GM06990 (cell line): Measurements from ENCODE around the gene ATG14.

Source experiments
- DNase-seq: peaks from one replicate; pipeline ENCODE4 v3.0.0-alpha.2; 2011; ENCODE audit not compliant: insufficient read length; ENCODE audit errors: extremely low read depth
- H3K27me3 ChIP-seq: replicated peaks from 2 replicates; pipeline ENCODE4 v1.6.0; 2011; ENCODE audit warnings: low read length; ENCODE audit not compliant: control insufficient read depth, insufficient read depth
- H3K36me3 ChIP-seq: 2 replicates; pipeline ENCODE4 v1.5.1; 2011; ENCODE audit warnings: low read length; ENCODE audit not compliant: control insufficient read depth, insufficient read depth
- H3K4me3 ChIP-seq: replicated peaks from 2 replicates; pipeline ENCODE4 v1.5.1; 2011; ENCODE audit warnings: low read depth, mild to moderate bottlenecking, control low read depth, low read length
- TF ChIP-seq, protein P1 (sequence below): IDR thresholded peaks from 2 replicates; pipeline ENCODE4 v1.5.1; 2011; ENCODE audit warnings: low read length, control low read depth, mild to moderate bottlenecking, inconsistent platforms; ENCODE audit not compliant: insufficient read depth, poor library complexity, severe bottlenecking

Gene ATG14

DNA sequence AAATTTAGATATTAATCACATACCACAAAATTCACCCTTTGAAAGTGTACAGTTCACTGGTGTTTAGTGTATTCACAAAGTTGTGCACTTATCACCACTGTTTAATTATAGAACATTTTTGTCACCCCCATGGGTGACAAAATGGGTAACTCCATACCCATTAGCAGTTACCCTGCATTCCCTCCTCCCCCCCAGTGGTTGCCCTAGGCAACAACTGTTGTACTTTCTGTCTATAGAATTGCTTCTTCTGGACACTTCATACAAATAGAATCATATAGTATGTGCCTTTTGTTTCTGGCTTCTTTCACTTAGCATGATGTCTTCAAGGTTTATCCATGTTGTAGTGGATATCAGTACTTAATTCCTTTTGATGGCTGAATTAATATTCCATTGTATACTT is 87.7 kb downstream of the ATG14 start:
- no peak for DNase-seq
- TF ChIP-seq, protein P1, sequence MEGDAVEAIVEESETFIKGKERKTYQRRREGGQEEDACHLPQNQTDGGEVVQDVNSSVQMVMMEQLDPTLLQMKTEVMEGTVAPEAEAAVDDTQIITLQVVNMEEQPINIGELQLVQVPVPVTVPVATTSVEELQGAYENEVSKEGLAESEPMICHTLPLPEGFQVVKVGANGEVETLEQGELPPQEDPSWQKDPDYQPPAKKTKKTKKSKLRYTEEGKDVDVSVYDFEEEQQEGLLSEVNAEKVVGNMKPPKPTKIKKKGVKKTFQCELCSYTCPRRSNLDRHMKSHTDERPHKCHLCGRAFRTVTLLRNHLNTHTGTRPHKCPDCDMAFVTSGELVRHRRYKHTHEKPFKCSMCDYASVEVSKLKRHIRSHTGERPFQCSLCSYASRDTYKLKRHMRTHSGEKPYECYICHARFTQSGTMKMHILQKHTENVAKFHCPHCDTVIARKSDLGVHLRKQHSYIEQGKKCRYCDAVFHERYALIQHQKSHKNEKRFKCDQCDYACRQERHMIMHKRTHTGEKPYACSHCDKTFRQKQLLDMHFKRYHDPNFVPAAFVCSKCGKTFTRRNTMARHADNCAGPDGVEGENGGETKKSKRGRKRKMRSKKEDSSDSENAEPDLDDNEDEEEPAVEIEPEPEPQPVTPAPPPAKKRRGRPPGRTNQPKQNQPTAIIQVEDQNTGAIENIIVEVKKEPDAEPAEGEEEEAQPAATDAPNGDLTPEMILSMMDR, result no peak
- no peaks in the 10 kb centered on the region for H3K36me3 ChIP-seq
- H3K27me3 ChIP-seq, result no peaks in the 10 kb centered on the region
- no peak overlapping the region for H3K4me3 ChIP-seq

- H3K36me3 ChIP-seq, result no peaks in the 10 kb centered on the region; the same call in 1 of the 2 replicates
- no peak overlapping the region for H3K4me3 ChIP-seq
- H3K27me3 ChIP-seq, result no peaks in the 10 kb centered on the region
- TF ChIP-seq, protein P1, result no peak
- no peak for DNase-seq
These were observed 92.9 kb downstream of the ATG14 start for GRCh38 chr14:55318694-55319093.

DNA sequence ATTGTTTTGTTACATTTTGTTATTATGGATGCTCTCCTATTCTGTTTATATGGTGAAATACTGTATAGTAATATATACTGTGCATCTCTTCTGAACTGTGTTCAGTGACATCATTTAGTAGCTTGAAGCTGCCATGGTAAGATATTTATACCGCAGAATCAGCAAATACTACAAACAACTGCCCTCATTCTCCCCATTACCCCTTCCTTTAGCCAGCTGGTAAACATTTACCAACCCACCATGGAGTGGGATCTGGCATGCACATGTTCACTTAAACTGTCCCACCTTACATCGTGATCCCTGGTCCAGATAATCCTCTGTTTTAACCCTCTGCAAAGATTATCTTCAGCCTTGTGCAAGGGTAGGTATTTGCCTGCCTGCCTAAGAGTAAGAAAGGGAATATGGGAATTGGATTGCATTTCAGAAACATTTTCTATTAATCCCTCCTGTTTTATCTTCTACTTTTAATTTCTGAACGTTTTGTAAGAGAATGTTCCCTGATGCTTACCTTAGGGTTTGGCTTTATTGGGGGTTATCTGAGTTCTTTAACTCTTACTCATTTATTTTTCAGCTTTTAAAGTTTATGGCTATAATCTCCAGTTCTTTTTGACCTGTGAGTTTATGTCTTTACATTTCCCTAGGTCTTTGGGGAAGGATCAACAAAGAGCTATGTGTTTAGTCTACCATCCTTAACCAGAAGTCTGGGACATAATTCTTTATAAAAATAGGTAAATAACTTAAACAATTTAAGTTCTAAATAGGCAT is 93.9 kb downstream of the ATG14 start:
- H3K36me3 ChIP-seq, result no peaks in the 10 kb centered on the region; the same call in 1 of the 2 replicates
- no peaks in the 10 kb centered on the region for H3K27me3 ChIP-seq
- no peak overlapping the region for H3K4me3 ChIP-seq
- DNase-seq, result no peak
- TF ChIP-seq, protein P1, result no peak

- H3K36me3 ChIP-seq, result no peaks in the 10 kb centered on the region; the same call in none of the 2 replicates
- H3K4me3 ChIP-seq, result no peak overlapping the region
- DNase-seq, result no peak
- TF ChIP-seq, protein P1, result no peak
- no peaks in the 10 kb centered on the region for H3K27me3 ChIP-seq
These were observed 95.1 kb downstream of the ATG14 start for GRCh38 chr14:55316564-55316963.
